ENCODE results near the gene RCC2.

DNA sequence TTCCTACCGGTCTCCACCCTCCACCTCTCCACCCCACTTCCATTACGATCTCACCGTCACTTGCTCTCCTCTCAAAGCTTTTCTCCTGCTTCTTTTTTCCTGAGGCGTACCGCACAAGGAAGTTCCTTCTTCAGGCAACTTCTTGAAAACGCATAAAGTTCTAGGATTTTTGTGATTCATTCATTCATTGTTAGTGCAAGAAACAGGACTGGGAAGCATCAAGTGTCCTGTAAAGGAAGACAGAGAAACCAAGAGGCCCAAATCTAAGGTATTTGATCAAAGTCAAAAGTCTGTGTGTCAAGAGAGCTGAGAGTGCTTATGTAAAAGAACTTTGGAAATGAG, 1.3 kb upstream of the RCC2 start:
- TF ChIP-seq, protein P1, sequence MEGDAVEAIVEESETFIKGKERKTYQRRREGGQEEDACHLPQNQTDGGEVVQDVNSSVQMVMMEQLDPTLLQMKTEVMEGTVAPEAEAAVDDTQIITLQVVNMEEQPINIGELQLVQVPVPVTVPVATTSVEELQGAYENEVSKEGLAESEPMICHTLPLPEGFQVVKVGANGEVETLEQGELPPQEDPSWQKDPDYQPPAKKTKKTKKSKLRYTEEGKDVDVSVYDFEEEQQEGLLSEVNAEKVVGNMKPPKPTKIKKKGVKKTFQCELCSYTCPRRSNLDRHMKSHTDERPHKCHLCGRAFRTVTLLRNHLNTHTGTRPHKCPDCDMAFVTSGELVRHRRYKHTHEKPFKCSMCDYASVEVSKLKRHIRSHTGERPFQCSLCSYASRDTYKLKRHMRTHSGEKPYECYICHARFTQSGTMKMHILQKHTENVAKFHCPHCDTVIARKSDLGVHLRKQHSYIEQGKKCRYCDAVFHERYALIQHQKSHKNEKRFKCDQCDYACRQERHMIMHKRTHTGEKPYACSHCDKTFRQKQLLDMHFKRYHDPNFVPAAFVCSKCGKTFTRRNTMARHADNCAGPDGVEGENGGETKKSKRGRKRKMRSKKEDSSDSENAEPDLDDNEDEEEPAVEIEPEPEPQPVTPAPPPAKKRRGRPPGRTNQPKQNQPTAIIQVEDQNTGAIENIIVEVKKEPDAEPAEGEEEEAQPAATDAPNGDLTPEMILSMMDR (conservative IDR thresholded peaks at IDR 0.05; ENCODE audit: low read depth, low read length), result no peak
- no peak for TF ChIP-seq EZH2 (IDR thresholded peaks at IDR 0.05; ENCODE audit: low read length, unreplicated experiment)
- no peak for TF ChIP-seq EZH2phosphoT487 (IDR thresholded peaks at IDR 0.05; ENCODE audit: borderline replicate concordance, low read length)

Measured in PC-3 (cell line).